Spleen (tissue), 7 donors: ENCODE data around the gene TBC1D12.

Experiments
- POLR2A ChIP-seq, 3 donors: fragments of 450-650 bp; IDR thresholded peaks; one replicate each; pipeline ENCODE4 v1.5.1; 2017; ENCODE audit warnings: antibody characterized with exemption in 3 of 3, mild to moderate bottlenecking in 1 of 3
- POLR2AphosphoS5 ChIP-seq, 3 donors: sonication (generic); formaldehyde crosslinking; IDR thresholded peaks; one replicate each; pipeline ENCODE4 v1.5.1; 2017; ENCODE audit warnings: antibody characterized with exemption in 3 of 3
- TF ChIP-seq, protein P1 (sequence below), 11 experiments: fragments of 200-600 bp in 7 of 11; fragments of 450-650 bp in 4 of 11; sonication (generic) in 4 of 11; IDR thresholded peaks in 8 of 11; conservative IDR thresholded peaks in 3 of 11; 1 replicate in 7 of 11; 2 replicates in 4 of 11; pipeline versions ENCODE4 v1.4.0 to v1.8.0; 2016 to 2021; ENCODE audit warnings: antibody characterized with exemption in 11 of 11, inconsistent platforms in 4 of 11, mild to moderate bottlenecking in 1 of 11
- donor health status: DM: no; HTN: no; CAD: no; lungs with moderate emphysema.
- donor health status: DM: no; HTN: no; CAD: no.
- donor health status: DM: no; HTN: no; CAD: no.

DNA sequence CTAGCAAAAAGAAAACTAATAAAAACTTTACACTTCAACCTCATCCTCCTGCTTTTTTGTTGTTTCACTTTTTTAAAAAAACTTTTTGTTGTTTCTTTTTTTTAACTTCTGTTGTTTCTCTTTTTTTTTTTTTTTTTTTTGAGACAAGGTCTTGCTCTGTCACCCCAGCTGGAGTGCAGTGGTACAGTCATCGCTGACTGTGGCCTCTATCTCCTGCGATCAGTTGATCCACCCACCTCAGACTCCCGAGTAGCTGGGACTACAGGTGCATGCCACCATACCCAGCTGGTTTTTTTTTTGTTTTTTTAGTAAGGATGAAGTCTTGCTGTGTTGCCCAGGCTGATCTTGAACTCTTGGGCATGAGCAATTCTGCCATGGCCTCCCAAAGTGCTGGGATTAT lies 85.2 kb downstream of the TBC1D12 start:
- TF ChIP-seq, protein P1, sequence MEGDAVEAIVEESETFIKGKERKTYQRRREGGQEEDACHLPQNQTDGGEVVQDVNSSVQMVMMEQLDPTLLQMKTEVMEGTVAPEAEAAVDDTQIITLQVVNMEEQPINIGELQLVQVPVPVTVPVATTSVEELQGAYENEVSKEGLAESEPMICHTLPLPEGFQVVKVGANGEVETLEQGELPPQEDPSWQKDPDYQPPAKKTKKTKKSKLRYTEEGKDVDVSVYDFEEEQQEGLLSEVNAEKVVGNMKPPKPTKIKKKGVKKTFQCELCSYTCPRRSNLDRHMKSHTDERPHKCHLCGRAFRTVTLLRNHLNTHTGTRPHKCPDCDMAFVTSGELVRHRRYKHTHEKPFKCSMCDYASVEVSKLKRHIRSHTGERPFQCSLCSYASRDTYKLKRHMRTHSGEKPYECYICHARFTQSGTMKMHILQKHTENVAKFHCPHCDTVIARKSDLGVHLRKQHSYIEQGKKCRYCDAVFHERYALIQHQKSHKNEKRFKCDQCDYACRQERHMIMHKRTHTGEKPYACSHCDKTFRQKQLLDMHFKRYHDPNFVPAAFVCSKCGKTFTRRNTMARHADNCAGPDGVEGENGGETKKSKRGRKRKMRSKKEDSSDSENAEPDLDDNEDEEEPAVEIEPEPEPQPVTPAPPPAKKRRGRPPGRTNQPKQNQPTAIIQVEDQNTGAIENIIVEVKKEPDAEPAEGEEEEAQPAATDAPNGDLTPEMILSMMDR (IDR thresholded peaks at IDR 0.05 in 8 of 11, conservative IDR thresholded peaks at IDR 0.05 in 3 of 11), result no peak
- TF ChIP-seq POLR2AphosphoS5 (IDR thresholded peaks at IDR 0.05) (no peak), POLR2A (IDR thresholded peaks at IDR 0.05) (no peak)
